Nephron progenitor cell (in vitro differentiated cells): ENCODE data around the gene CDX1.

Experiments used
- DNase-seq: peaks from one replicate; pipeline ENCODE4 v3.0.0; 2021
- H3K27ac Mint-ChIP-seq: 2 replicates; pipeline ENCODE4 v1.8.0; 2021; ENCODE audit warnings: mild to moderate bottlenecking, moderate library complexity, mixed read lengths
- H3K27me3 Mint-ChIP-seq: 2 replicates; pipeline ENCODE4 v1.8.0; 2021; ENCODE audit warnings: mild to moderate bottlenecking, low read depth, mixed read lengths; ENCODE audit not compliant: poor library complexity
- H3K36me3 Mint-ChIP-seq: 2 replicates; pipeline ENCODE4 v1.8.0; 2021; ENCODE audit warnings: low read depth, mixed read lengths
- H3K4me1 Mint-ChIP-seq: 2 replicates; pipeline ENCODE4 v1.8.0; 2021; ENCODE audit warnings: mixed read lengths
- H3K4me3 Mint-ChIP-seq: 2 replicates; pipeline ENCODE4 v1.8.0; 2021; ENCODE audit warnings: mild to moderate bottlenecking, moderate library complexity, mixed read lengths
- H3K9me3 Mint-ChIP-seq: 2 replicates; pipeline ENCODE4 v1.8.0; 2021; ENCODE audit warnings: mild to moderate bottlenecking, moderate library complexity, mixed read lengths
- CTCF ChIP-seq: fragments of 200-600 bp; sonication (generic); IDR thresholded peaks from 2 replicates; pipeline ENCODE4 v1.5.0; 2021; ENCODE audit warnings: antibody characterized with exemption

Gene CDX1

GRCh38 chr5:150180241-150181026 is 13.9 kb downstream of the CDX1 start:
- DNase-seq = no peak
- Mint-ChIP-seq H3K4me3 (no peak overlapping the region), H3K36me3 (peaks cover 5% of the 10 kb centered on the region), H3K4me1 (peaks cover 83% of the 10 kb centered on the region), H3K9me3 (no peaks in the 10 kb centered on the region), H3K27me3 (no peaks in the 10 kb centered on the region), H3K27ac (peak overlapping the region; percentile 74)
- TF ChIP-seq CTCF = no peak

GRCh38 chr5:150181027-150181426 is 14.4 kb downstream of the CDX1 start:
- no peak for DNase-seq
- Mint-ChIP-seq H3K4me1 (peaks cover 83% of the 10 kb centered on the region), H3K27ac (peak overlapping the region; percentile 74), H3K36me3 (peaks cover 5% of the 10 kb centered on the region), H3K9me3 (no peaks in the 10 kb centered on the region), H3K27me3 (no peaks in the 10 kb centered on the region), H3K4me3 (no peak overlapping the region)
- TF ChIP-seq CTCF = no peak

- peaks cover 6% of the 10 kb centered on the region for H3K27me3 Mint-ChIP-seq
- peaks cover 83% of the 10 kb centered on the region for H3K4me1 Mint-ChIP-seq
- peaks cover 5% of the 10 kb centered on the region for H3K36me3 Mint-ChIP-seq
- DNase-seq = no peak
- TF ChIP-seq CTCF = no peak
- no peak overlapping the region for H3K4me3 Mint-ChIP-seq
- H3K27ac Mint-ChIP-seq = peak overlapping the region; percentile 88
- H3K9me3 Mint-ChIP-seq = no peaks in the 10 kb centered on the region
Measured at GRCh38 chr5:150181766-150182545, 15.4 kb downstream of the CDX1 start.

- Mint-ChIP-seq H3K27me3 (peaks cover 12% of the 10 kb centered on the region), H3K4me1 (peaks cover 81% of the 10 kb centered on the region), H3K36me3 (peaks cover 5% of the 10 kb centered on the region), H3K9me3 (no peaks in the 10 kb centered on the region), H3K4me3 (no peak overlapping the region), H3K27ac (peak overlapping the region; percentile 86)
- no peak for DNase-seq
- TF ChIP-seq CTCF = no peak
Measured at GRCh38 chr5:150182774-150183173, 16.2 kb downstream of the CDX1 start.

GRCh38 chr5:150183436-150183835 is 16.9 kb downstream of the CDX1 start:
- no peak for TF ChIP-seq CTCF
- H3K27me3 Mint-ChIP-seq = peaks cover 17% of the 10 kb centered on the region
- H3K4me1 Mint-ChIP-seq = peaks cover 80% of the 10 kb centered on the region
- H3K36me3 Mint-ChIP-seq = peaks cover 5% of the 10 kb centered on the region
- peak overlapping the region; percentile 39 for H3K27ac Mint-ChIP-seq
- no peak for DNase-seq
- no peaks in the 10 kb centered on the region for H3K9me3 Mint-ChIP-seq
- no peak overlapping the region for H3K4me3 Mint-ChIP-seq
